Activated naive CD4-positive, alpha-beta T cell treated with anti-CD3 and anti-CD28 coated beads, Interleukin-2, amount 10 ng/mL, durations not matched to agents 7 days and 5 days (primary cell): ENCODE results near the gene MCTP2.

Source experiments
- CTCF ChIA-PET: fragments of 350-600 bp; sonication (Branson Sonifier 250); formaldehyde crosslinking; loops from one replicate; lab custom pipeline; 2021; ENCODE audit warnings: antibody characterized with exemption; lab: Charles Lee
- DNase-seq: peaks from one replicate; pipeline ENCODE4 v3.0.0-alpha.2; 2020
- H3K27ac Mint-ChIP-seq: one replicate; pipeline ENCODE4 v1.8.0; 2021; ENCODE audit warnings: mild to moderate bottlenecking, moderate library complexity, mixed read lengths
- H3K27me3 Mint-ChIP-seq: one replicate; pipeline ENCODE4 v1.8.0; 2021; ENCODE audit warnings: mild to moderate bottlenecking, mixed read lengths
- H3K36me3 Mint-ChIP-seq: one replicate; pipeline ENCODE4 v1.8.0; 2021; ENCODE audit warnings: mixed read lengths
- H3K4me1 Mint-ChIP-seq: one replicate; pipeline ENCODE4 v1.8.0; 2021; ENCODE audit warnings: mixed read lengths
- H3K4me3 Mint-ChIP-seq: one replicate; pipeline ENCODE4 v1.8.0; 2021; ENCODE audit warnings: mild to moderate bottlenecking, moderate library complexity, mixed read lengths
- H3K9me3 Mint-ChIP-seq: one replicate; pipeline ENCODE4 v1.8.0; 2021; ENCODE audit warnings: mixed read lengths

MCTP2 gene

GRCh38 chr15:94228611-94229010 is 2.8 kb upstream of the MCTP2 start:
- CTCF ChIA-PET: interaction anchor here (1.0 to 7.1 kb wide), 2 partner anchors 63 to 95 kb away, joined by 3 to 63 read pairs; no protein-coding TSS in a partner anchor
- Mint-ChIP-seq H3K9me3 (no peaks in the 10 kb centered on the region), H3K4me3 (no peak overlapping the region), H3K27ac (no peak overlapping the region), H3K36me3 (peaks cover 2% of the 10 kb centered on the region), H3K27me3 (peaks cover 16% of the 10 kb centered on the region), H3K4me1 (peaks cover 44% of the 10 kb centered on the region)
- no peak for DNase-seq

DNA sequence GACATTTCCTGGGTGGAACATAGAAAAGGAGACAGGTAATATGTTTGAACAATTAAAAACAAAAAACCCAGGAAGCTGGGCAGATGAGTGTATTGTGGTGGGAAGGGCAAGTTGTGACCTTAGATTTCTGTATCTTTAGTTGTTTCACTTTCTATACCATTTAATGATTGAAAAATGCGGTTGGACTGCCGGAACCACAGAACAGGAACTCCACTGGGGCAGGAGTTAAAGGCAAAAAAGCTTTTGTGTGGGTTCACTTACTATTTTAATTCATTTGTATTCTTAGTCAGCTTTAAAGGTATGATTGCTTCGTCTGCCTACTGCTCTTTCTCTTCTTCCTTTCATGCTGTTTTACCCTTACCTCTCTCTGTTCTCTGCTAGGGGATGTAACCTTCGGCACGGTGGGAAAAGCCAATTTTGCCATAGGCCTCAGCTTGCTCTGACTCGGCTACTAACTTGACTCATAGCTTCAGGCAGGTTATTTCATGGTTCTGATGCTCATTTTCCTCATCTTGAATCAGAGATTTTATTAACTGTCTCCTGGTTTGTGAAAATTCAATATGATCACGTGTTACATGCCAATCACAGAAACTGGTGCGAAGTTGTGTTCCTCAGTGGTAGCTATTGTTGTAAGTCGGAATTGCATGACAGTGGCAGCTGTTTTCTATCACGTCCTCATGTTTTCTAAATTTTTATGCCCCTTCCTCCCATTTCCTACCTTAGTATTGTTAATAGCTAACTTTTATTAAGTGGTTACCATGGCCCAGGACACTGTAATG is 1.6 kb upstream of the MCTP2 start:
- Mint-ChIP-seq H3K27ac (peak overlapping the region; percentile 89), H3K4me3 (peak overlapping the region; percentile 88), H3K36me3 (peaks cover 7% of the 10 kb centered on the region), H3K9me3 (no peaks in the 10 kb centered on the region), H3K27me3 (peaks cover 12% of the 10 kb centered on the region), H3K4me1 (peaks cover 52% of the 10 kb centered on the region)
- CTCF ChIA-PET: interaction anchor here (0.7 to 7.1 kb wide), 10 partner anchors 11 to 94 kb away, joined by 3 to 63 read pairs (median 4); no protein-coding TSS in a partner anchor
- DNase-seq: peak; percentile 76

GRCh38 chr15:94230431-94230882 is 904 bp upstream of the MCTP2 start:
- H3K4me3 Mint-ChIP-seq: peak overlapping the region; percentile 88
- no peak for DNase-seq
- peaks cover 7% of the 10 kb centered on the region for H3K27me3 Mint-ChIP-seq
- CTCF ChIA-PET: interaction anchor here (0.7 to 7.1 kb wide), 8 partner anchors 10 to 93 kb away, joined by 3 to 63 read pairs (median 4); no protein-coding TSS in a partner anchor
- H3K4me1 Mint-ChIP-seq: peaks cover 52% of the 10 kb centered on the region
- H3K9me3 Mint-ChIP-seq: no peaks in the 10 kb centered on the region
- peak overlapping the region; percentile 89 for H3K27ac Mint-ChIP-seq
- peaks cover 7% of the 10 kb centered on the region for H3K36me3 Mint-ChIP-seq

DNA sequence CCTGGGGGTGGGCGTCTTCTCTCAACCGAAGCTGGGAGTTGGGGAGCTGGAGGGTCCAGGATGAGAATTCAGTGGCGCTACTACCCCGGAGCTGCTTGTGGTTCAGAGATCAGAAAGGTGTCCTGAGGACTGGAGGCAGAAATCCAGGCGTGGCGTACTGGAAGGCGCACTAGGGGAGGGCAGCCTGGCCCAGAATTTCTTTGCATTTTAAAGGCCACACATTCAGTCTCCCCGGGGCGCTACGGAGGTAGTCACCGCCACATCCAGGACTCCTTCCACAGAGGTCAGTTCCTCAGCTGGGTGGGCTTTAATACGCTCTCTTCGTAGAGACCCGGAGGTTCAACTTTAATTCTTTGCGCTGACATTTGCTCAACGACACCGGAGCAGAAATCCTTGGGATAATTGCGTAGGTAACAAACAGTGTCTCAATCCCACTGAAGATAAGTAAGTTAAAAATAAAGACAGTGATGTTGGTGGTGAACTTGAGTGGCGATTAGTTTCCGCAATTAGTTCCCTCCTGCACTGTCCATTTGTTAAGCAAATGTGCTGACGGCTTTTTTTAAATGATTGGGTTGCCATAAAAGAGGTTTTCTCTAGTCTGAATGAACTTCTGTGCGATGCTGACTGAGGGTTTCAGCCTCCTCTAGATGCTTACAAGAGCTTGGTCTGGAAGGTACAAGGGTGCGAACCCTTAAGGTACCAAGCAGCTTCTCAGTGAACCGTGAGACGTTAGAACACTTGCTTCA is 535 bp downstream of the MCTP2 start:
- Mint-ChIP-seq H3K36me3 (peaks cover 7% of the 10 kb centered on the region), H3K27ac (peak overlapping the region; percentile 50)
- no peak for DNase-seq

DNA sequence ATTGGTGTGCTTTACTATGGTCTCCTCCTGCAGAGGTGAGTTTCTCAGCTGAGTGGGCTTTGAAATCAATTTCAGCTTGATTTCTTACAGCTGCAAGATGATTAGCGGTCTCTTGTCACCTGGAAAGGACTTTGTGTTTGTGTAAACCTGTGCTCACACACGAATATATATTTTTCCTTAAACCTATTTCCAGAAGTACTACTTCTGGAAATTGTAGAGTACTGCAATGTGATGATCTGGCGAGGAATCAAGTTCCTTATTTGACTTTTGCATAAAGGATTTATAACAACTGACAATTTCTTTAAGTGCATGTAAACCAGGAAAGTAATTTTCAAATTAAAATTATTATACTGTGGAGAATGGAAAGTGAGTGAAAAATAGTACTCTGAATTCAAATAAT is 2.1 kb downstream of the MCTP2 start:
- CTCF ChIA-PET: interaction anchor here (4.9 to 7.1 kb wide), 2 partner anchors 68 to 90 kb away, joined by 23 to 63 read pairs; no protein-coding TSS in a partner anchor
- H3K9me3 Mint-ChIP-seq: no peaks in the 10 kb centered on the region
- no peak overlapping the region for H3K27ac Mint-ChIP-seq
- DNase-seq: no peak
- H3K4me3 Mint-ChIP-seq: no peak overlapping the region
- H3K36me3 Mint-ChIP-seq: peaks cover 8% of the 10 kb centered on the region
- H3K4me1 Mint-ChIP-seq: peaks cover 66% of the 10 kb centered on the region
- peaks cover 3% of the 10 kb centered on the region for H3K27me3 Mint-ChIP-seq

More for the DNA sequence above, 535 bp downstream of the MCTP2 start:
- Mint-ChIP-seq H3K27me3 (peaks cover 3% of the 10 kb centered on the region), H3K9me3 (no peaks in the 10 kb centered on the region), H3K4me3 (peak overlapping the region; percentile 88), H3K4me1 (peaks cover 57% of the 10 kb centered on the region)
- CTCF ChIA-PET: interaction anchor here (0.8 to 7.1 kb wide), 5 partner anchors 19 to 91 kb away, joined by 3 to 63 read pairs (median 5); no protein-coding TSS in a partner anchor

DNA sequence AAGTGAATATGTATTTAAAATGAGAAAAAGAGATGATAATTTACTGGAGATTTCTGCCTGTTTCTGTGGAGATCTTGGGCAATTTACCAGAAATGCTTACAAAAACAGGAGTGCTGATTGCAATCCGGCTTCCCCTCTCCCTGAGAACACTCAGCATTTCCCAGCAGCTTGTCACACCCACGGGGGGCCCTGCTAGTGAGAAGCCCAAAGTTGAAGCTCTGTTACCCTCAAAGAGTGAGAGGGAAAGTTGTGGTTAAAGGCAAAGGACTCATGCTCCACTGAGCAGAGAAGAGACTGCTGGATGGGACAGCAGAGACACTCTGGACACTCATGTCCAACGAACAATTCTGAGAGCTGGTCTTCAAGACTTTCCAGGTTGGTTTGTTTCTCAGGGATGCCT is 2.9 kb downstream of the MCTP2 start:
- Mint-ChIP-seq H3K4me3 (no peak overlapping the region), H3K4me1 (peaks cover 62% of the 10 kb centered on the region), H3K27me3 (peaks cover 3% of the 10 kb centered on the region), H3K27ac (no peak overlapping the region), H3K9me3 (no peaks in the 10 kb centered on the region), H3K36me3 (peaks cover 8% of the 10 kb centered on the region)
- CTCF ChIA-PET: interaction anchor here (4.9 to 7.1 kb wide), 2 partner anchors 69 to 89 kb away, joined by 23 to 63 read pairs; no protein-coding TSS in a partner anchor
- no peak for DNase-seq

GRCh38 chr15:94235041-94235440 is 3.7 kb downstream of the MCTP2 start:
- no peaks in the 10 kb centered on the region for H3K9me3 Mint-ChIP-seq
- CTCF ChIA-PET: interaction anchor here (7.1 kb wide), 1 partner anchor 88 kb away, joined by 63 read pairs; no protein-coding TSS in a partner anchor
- peaks cover 8% of the 10 kb centered on the region for H3K36me3 Mint-ChIP-seq
- peaks cover 3% of the 10 kb centered on the region for H3K27me3 Mint-ChIP-seq
- no peak for DNase-seq
- no peak overlapping the region for H3K4me3 Mint-ChIP-seq
- H3K27ac Mint-ChIP-seq: no peak overlapping the region
- peaks cover 57% of the 10 kb centered on the region for H3K4me1 Mint-ChIP-seq

DNA sequence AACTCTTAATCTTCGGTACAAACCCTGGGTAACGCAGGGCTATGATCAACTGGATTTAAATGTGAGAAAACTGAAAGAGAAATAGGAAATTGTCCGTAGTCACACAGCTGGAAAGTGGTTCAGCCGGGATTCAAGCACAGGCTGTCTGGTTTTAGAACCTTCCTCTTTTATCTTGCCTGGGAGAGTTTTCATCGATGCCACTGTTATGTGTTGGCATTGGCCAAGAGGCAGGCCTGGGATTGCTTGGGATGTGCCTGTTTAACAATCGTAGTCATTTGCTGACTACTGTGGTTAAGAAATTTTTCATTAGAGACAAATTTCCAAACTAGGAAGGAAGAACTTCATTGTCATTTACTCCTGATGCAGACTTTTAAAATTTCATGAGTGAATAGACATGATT is 4.3 kb downstream of the MCTP2 start:
- CTCF ChIA-PET: interaction anchor here (7.1 kb wide), 1 partner anchor 88 kb away, joined by 63 read pairs; no protein-coding TSS in a partner anchor
- peaks cover 8% of the 10 kb centered on the region for H3K36me3 Mint-ChIP-seq
- H3K27me3 Mint-ChIP-seq: peaks cover 3% of the 10 kb centered on the region
- no peaks in the 10 kb centered on the region for H3K9me3 Mint-ChIP-seq
- DNase-seq: no peak
- no peak overlapping the region for H3K4me3 Mint-ChIP-seq
- H3K27ac Mint-ChIP-seq: no peak overlapping the region
- H3K4me1 Mint-ChIP-seq: peaks cover 56% of the 10 kb centered on the region

- no peaks in the 10 kb centered on the region for H3K9me3 Mint-ChIP-seq
- no peak overlapping the region for H3K27ac Mint-ChIP-seq
- peaks cover 53% of the 10 kb centered on the region for H3K4me1 Mint-ChIP-seq
- no peaks in the 10 kb centered on the region for H3K27me3 Mint-ChIP-seq
- no peak overlapping the region for H3K4me3 Mint-ChIP-seq
- no peak for DNase-seq
- H3K36me3 Mint-ChIP-seq: peaks cover 8% of the 10 kb centered on the region
- CTCF ChIA-PET: no interaction called here
These were observed 5.2 kb downstream of the MCTP2 start for GRCh38 chr15:94236608-94237007.

DNA sequence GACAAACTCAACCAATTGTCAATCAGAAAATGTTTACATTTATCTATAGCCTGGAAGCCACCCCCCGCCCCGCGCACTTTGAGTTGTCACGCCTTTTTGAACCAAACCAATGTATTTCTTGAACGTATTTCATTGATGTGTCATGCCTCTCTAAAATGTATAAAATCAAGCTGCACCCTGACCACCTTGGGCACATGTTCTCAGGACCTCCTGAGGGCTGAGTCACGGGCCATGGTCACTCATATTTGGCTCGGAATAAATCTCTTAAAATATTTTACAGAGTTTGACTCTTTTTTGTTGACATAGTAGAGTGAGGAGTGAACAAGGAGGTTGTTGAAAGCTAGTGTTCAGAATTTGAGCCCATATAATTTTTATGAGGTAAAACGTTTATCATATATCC is 6.5 kb downstream of the MCTP2 start:
- no peak for DNase-seq
- CTCF ChIA-PET: interaction anchor here (0.7 to 1.8 kb wide), 3 partner anchors 46 to 86 kb away, joined by 3 to 4 read pairs (median 3); no protein-coding TSS in a partner anchor
- peaks cover 8% of the 10 kb centered on the region for H3K36me3 Mint-ChIP-seq
- no peak overlapping the region for H3K27ac Mint-ChIP-seq
- no peaks in the 10 kb centered on the region for H3K27me3 Mint-ChIP-seq
- peaks cover 40% of the 10 kb centered on the region for H3K4me1 Mint-ChIP-seq
- no peaks in the 10 kb centered on the region for H3K9me3 Mint-ChIP-seq
- H3K4me3 Mint-ChIP-seq: no peak overlapping the region

DNA sequence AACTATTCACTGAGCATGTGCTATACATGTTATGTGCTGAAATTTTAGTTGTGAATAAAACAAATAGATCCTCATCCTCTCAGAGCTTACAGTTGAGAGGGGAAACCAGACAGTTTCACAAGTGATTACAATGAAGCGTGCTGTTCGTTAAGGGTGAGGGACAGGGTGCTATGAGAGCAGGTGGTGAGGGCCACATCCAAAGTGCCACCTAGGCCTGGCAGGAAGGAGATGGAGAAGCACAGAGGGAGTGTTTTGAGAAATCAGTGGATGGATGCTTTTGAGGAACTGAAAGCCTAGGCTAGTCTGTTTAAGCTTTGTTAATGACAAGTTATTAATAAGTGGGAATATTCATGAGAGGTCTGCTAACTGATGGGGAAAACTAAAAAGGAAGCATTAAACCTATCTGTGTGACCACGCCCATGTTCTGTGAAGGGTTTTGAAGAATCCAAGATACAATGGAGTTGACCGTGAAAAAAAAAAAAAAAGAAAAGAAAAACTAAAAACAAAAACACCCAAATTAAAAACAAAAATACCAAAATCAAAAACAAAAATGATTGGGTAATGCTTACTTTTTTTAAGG is 7.3 kb downstream of the MCTP2 start:
- Mint-ChIP-seq H3K4me3 (no peak overlapping the region), H3K4me1 (peaks cover 36% of the 10 kb centered on the region), H3K9me3 (no peaks in the 10 kb centered on the region), H3K27me3 (no peaks in the 10 kb centered on the region), H3K27ac (no peak overlapping the region), H3K36me3 (peaks cover 8% of the 10 kb centered on the region)
- CTCF ChIA-PET: interaction anchor here (0.7 to 1.8 kb wide), 3 partner anchors 45 to 86 kb away, joined by 3 to 4 read pairs (median 3); no protein-coding TSS in a partner anchor
- no peak for DNase-seq

DNA sequence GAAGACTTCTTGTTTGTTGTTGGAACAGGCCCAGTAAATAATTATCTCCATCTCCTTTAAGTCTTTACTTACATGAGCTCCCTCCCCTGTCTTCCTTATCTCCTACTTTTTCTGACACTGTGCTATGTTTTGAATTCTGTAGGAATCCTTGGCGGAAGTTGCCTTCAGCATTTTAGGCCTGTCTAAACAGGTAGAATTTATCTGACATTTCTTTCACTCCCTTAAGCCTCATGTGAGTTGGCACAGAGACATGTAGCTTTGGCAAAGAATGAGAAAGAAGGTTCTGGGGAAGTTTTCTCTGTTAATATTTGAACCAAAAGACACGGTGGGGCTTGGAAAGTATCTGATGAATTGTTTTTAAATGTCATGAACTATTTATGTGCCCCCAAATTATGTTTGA is 8.1 kb downstream of the MCTP2 start:
- H3K27ac Mint-ChIP-seq: no peak overlapping the region
- H3K9me3 Mint-ChIP-seq: no peaks in the 10 kb centered on the region

GRCh38 chr15:94240480-94240879 is 9.1 kb downstream of the MCTP2 start:
- peaks cover 3% of the 10 kb centered on the region for H3K36me3 Mint-ChIP-seq
- DNase-seq: no peak
- H3K4me1 Mint-ChIP-seq: peaks cover 28% of the 10 kb centered on the region
- H3K4me3 Mint-ChIP-seq: no peak overlapping the region
- H3K9me3 Mint-ChIP-seq: no peaks in the 10 kb centered on the region
- no peak overlapping the region for H3K27ac Mint-ChIP-seq
- H3K27me3 Mint-ChIP-seq: no peaks in the 10 kb centered on the region
- CTCF ChIA-PET: interaction anchor here (0.8 to 2.4 kb wide), 3 partner anchors 11 to 83 kb away, joined by 3 to 7 read pairs (median 3); no protein-coding TSS in a partner anchor

More for the DNA sequence above, 8.1 kb downstream of the MCTP2 start:
- DNase-seq: no peak
- Mint-ChIP-seq H3K27me3 (no peaks in the 10 kb centered on the region), H3K4me1 (peaks cover 28% of the 10 kb centered on the region), H3K36me3 (peaks cover 6% of the 10 kb centered on the region), H3K4me3 (no peak overlapping the region)
- CTCF ChIA-PET: no interaction called here
